ENCODE measurements around the gene PDZD2.
"Not testable (repeated sequence)": the region's sequence is repeated elsewhere in the genome, so short reads cannot be mapped to it uniquely, and the experiment has no call there.

PDZD2 gene

DNA sequence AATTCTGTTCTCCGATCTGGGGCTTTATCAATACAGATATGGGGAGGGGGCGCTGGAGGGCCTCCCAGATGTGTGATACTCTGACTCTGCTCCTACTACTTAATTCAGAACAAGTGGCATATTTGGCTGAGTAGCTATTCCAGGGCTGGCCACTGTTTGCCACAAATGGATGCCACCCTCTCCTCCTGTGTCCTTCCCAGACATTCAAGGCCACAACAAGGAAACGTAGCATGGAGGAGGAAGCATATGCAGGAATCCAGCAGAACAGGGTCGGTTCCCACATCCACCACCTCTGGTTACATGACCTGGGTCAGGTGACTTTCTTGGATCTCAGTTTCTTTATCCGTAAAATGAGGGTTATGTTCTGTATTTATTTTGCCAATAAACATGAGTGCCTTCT, 404.2 kb downstream of the PDZD2 start:
- no peak for DNase-seq (ENCODE audit: low spot score)

DNA sequence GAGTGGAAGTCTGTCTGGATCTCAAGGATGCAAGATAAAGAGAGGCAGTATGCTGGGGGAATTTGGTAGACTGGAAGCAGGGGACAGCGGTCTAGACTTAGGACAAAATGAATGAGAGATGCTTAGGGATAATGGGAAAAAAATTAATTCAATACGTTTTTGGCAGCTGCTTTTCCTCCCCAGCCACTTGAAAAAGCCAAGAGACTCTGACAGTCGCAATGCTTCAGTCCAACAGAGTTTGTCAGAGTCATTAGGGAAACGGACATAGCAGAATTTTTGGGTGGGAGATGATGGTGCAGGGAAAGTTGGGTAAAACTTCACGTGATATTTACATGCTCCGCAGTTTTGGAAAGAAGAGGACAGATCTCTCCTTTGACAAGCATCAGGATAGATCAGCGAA, 405.5 kb downstream of the PDZD2 start:
- no peak for DNase-seq (ENCODE audit: low spot score)

DNA sequence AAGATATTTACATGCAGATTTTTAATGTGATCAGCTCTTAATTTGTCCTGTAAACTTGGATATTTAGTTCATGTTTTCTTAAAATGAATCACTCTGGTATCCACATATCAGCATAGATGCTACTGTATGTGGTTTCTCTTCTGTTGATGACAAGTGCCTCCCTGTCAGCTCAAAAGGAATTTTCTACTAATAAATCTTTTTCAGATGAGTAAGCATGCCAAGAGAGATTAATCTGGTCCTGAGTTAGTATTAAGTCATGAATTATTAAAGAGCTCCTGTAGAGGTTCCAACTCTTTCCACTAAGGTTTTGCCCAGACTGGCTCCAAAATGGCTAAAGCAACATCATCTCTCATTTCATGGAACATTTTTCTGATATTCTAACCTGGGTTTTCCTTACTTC, 406.0 kb downstream of the PDZD2 start:
- no peak for DNase-seq (ENCODE audit: low spot score)

DNA sequence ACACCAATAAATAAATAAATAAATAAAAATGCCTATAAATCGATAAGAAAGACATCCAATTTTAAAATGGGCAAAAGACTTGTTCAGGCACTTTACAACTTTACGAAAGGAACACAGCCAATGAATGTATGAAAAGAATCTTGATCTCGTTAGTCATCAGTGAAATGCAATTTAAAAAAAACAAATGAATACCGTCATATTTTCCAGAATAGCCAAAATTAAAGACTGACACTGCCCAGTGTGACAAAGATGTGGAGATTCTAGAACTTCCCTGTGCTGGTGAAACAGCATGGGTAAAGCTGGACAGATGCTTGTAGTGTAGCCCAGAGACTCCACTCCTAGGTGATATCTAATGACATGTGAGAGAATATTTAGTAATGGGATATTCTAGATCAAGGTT, 408.1 kb downstream of the PDZD2 start:
- DNase-seq (ENCODE audit: low spot score): no peak

DNA sequence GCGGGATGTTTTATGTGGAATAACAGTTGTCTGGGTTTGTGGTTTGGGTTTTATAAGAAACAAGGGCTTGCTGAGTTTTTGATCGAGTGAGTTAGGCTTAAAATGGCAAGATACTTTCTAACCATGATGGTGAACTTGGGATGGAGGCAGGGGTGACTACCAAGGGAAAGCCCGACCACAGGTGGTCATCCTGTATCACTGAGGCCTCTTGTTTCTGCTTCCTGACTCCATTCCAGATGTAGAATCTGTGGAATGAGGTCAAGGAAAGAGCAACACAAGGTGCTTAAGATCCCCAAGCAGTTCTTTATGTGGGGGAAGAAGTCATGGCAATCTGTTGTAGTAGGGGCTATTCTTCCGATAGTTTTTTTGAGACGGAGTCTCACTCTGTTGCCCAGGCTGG, 412.9 kb downstream of the PDZD2 start:
- DNase-seq (ENCODE audit: low spot score): no peak

DNA sequence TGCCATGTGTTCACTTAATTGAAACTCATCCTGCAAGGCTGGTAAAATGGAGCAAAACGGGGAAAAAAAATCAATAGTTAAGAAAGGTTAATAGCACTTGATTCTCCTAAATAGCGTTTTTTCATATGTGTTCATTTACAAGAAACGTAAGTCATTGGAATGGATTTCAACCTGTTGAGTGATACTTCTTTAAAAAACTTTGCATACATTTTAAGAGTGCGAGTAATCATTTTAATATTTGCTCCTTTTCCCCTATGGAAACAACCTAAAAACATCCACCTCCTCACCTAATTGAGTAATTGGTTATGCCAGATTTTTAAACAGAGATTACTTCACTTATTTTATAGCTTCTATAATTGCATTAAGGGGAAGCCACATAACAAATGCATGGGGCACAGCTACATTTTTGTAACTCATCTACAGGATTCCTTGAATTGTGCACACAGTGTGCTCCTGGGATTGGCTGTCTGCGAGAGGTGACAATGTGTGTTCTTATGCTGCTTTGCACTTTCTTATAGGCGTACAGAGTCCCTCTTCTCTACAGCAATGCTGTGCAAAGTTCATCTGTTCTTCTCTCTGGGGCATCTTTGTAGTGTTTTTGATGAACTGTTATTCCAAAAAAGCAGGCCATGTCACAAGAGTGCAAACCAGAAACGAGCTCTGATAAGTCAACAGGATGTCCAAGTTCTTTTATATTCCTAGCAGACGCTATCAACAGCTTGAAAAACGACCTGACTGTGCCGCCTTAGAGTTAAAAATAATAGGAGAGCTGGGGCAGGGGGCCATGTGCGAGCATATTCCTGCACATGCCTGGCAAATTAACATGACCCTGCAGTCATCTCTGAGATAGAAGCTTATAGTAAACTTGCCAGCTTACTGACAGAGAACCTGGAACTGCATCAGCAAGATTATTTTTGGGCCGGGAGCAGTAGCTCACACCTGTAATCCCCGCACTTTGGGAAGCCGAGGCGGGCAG, 417.2 kb downstream of the PDZD2 start:
- no peak for DNase-seq (ENCODE audit: low spot score)

DNA sequence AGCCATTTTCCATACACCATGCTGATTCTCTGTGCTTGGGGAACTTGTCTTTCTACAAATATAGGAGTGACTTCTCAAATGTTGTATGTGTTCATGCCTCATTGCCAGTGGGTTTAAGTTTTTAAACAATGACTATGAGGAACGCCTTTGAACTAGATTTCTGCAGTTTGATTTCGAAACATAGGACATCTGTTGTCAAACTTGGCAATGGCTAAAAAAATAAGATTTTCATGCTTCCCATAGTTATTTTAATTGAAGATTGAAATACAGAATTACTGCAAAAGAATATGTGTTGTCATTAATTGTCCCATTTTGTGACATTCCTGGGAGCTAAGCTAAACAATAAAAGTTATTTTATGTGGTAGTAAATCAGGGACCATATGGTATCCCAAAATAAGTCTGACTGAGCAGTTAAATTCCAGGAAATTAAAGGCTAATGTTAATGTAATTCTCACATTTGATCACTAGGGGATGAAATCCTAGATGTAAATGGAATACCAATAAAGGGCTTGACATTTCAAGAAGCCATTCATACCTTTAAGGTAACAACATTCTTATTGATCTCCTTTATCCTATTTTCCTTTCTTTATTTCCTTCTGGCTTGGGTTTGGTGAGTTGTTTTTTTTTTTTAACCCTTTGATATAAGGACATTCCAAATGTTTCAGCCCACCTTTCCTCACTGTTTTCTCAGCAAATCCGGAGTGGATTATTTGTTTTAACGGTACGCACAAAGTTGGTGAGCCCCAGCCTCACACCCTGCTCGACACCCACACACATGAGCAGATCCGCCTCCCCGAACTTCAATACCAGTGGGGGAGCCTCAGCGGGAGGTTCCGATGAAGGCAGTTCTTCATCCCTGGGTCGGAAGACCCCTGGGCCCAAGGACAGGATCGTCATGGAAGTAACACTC, 418.5 kb downstream of the PDZD2 start:
- DNase-seq (ENCODE audit: low spot score): no peak

DNA sequence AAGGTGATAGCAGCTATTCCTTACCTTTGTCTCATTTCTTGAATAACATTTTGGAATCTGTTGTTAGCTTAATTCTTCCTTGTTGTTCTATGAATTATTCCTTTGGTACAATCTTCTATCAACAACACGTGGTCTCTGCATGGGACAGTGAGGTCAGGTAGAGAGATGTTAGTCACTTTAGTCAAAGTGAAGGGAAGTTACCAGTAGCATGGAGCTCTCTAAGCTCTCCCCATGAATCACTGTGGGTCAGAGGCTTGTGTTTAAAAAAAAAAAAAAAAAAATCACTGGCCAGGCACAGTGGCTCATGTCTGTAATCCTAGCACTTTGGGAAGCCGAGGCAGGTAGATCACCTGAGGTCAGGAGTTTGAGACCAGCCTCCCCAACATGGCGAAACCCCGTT, 419.2 kb downstream of the PDZD2 start:
- DNase-seq (ENCODE audit: low spot score): no peak

DNA sequence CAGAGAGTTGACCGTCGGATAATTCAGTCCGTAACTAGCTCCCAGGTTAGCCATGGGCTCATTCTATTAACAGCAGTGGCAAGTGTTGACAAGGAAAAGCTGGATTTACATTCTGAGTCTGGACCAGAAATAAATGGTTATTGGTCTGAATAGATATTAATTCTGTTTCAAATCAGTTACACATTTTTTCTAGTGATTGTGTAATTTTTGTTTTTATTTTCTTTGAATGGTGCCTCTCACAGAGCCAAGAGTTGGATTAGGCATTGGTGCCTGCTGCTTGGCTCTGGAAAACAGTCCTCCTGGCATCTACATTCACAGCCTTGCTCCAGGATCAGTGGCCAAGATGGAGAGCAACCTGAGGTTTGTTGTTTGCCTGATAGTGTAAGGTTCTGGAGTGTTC, 420.1 kb downstream of the PDZD2 start:
- DNase-seq (ENCODE audit: low spot score): no peak

DNA sequence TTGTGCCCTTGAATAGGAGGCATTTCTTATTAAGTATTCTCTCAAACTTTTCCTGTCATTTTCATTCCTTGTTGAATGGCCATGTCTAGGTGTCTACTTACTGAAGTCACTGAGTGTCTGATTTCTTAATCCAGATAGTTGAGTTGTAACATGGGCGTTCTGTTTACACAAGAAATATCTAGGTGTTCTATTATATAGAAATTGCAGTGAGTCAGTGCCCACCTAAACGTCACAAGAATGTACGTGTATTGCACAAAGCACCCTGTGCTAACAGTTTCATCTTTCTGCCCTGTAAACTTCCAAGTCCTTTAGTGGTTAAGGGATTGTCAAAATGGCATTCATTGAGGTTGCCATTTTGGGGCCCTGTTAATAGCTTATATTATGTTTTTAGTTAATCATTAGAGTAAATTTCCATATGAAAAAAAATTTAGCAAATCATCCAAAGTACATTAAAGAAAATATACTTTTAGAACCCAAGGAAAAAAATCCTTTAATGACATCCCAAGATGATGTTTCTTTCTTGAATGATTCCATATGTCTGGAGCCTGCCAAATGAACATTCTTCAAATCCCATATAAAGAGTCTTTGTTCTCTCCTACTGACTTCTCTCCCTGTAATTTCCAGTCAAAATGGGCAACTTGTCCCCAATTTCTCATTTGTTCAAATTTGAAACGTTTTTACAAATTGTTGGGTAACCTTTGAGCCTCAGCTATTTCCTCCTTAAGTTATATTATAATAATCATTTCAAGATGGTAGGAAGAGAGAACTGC, 421.0 kb downstream of the PDZD2 start:
- no peak for DNase-seq (ENCODE audit: low spot score)

DNA sequence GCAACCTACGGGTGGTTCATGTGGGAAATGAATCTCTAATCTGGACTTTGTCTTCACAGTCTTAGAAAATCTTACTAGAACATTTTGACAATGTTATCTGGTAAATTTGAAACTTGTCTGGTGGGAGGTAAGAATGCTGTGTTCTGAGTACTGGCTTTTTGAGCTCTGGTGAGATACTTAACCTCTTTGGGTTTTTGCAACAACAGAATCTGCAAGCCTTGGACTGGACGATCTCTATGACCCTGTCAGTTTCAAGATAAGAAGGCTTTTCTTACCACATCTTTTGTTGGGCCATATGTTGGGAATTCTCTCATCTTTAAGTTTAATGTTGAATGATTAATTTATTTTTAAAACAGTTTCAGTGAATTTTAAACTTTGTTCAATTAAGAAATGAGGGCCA, 422.3 kb downstream of the PDZD2 start:
- no peak for DNase-seq (ENCODE audit: low spot score)

DNA sequence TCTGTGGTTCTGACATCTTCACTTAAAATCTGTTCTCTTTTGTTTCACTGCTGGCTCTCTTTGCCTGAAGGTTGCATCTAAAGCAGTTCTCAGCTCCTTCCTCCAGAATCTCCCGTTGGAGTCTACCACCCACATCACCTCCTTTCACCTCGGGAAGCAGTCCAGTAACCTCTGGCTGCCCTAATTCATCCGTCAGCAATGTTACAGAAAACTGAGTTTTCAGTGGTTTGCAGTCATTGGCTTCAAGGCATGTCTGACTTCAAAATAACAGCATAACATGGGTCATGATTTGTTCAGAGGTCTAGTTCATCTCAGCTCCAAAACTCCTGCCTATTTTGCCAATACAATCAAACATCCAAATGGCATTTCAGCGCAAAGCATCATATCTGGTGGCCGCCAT, 427.5 kb downstream of the PDZD2 start:
- no peak for DNase-seq (ENCODE audit: low spot score)

DNA sequence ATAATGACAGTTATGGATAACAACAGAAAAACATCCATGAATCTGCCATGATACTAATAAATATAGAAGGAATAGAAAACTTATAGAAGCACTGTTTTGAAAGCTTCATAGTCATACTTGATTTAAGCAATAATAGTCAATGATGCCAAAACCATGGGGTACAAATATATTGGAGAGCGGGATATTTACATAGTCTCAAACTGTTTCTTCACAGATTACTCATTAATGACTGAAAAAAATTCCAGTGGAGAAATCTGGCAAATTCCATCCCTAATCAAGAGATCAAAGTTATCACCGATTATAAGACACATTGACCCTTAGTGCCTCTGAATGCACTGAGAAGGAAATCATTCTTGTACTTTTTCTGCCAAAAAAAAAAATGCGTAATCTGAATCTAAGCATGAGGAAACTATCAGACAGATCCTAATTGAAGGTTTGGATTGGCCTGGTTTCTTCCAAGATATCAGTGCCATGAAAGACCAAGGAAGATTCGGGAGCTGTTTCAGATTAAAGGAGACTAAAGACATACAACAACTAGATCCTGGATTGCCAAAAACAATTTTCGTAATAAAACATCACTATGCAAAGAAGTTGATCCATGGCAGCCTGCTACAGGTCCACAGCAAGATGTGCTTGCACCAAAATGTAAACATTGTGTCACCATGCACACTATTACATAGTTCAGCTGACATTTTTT, 429.0 kb downstream of the PDZD2 start:
- no peak for DNase-seq (ENCODE audit: low spot score)

DNA sequence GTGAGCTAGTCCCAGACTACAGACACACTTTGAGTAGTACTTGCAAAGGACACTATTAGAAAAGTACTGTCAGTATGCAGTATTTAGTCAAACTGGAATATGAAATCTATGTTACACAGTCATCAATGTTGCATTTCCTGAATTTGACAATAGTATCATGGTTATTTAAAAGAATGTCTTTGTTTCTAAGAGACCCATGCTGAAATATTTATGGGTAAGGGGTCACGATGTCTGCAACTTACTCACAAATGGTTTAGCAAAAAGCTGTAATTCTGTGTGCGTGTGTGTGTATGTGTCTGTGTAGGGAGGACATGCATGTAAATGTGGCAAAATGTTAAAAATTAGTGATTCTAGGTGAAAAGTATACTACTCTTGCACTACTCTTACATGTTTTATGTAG, 429.6 kb downstream of the PDZD2 start:
- no peak for DNase-seq (ENCODE audit: low spot score)

DNA sequence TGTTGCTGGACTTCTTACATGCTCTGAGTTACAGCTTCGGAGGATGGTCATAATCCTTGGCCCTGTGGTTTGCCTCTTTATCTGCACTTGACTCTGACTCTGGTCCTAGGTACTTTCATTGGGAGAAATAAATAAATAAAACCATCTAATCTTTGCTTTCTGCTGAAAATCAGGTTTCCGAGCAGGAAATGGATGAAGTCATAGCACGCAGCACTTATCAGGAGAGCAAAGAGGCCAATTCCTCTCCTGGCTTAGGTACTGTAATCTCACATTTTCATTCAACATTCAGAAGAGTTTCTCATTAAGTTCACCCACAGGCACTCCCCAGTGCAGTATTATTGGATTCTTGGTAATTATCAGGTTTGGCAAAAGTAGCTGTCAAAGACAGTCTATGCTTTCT, 430.5 kb downstream of the PDZD2 start:
- no peak for DNase-seq (ENCODE audit: low spot score)

DNA sequence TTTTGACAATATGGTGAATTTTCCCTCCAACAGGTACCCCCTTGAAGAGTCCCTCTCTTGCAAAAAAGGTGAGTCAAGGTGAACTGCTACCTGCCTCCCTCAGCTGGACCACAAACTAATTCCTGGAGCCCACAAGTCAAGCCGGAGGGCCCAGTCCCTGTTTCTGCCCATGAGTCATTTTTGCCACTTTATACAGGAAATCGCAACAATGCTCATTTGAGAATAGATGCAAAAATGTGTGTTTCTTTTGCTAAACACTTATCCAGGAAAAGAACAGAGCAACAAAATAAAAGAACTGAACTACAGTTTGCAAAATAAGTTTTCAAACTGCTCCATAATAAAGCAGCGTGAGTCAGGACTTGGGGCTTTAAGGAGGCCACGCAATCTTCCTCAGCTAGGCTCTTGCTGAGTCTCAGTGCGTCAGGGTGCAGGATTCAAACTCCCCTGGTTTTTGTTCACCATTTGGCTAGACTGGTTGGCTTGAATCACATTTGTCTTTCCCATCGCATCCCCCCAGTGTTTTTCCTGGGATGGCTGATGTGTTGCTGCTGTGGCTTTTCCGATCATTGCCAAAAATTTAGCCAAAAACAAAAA, 432.5 kb downstream of the PDZD2 start:
- DNase-seq (ENCODE audit: low spot score): no peak

DNA sequence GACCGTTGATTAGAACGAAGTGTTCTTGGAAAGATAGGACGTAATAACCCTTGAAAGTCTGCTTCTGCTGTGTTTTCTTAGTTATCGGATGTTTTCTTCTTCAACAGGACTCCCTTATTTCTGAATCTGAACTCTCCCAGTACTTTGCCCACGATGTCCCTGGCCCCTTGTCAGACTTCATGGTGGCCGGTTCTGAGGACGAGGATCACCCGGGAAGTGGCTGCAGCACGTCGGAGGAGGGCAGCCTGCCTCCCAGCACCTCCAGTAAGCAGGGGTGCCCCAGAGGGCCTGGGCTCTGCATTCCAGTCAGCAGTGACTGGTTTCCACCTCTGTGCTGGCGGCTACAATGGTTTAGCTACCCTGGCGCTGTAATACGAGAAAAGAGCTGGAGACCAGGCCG, 433.1 kb downstream of the PDZD2 start:
- DNase-seq (ENCODE audit: low spot score): no peak

DNA sequence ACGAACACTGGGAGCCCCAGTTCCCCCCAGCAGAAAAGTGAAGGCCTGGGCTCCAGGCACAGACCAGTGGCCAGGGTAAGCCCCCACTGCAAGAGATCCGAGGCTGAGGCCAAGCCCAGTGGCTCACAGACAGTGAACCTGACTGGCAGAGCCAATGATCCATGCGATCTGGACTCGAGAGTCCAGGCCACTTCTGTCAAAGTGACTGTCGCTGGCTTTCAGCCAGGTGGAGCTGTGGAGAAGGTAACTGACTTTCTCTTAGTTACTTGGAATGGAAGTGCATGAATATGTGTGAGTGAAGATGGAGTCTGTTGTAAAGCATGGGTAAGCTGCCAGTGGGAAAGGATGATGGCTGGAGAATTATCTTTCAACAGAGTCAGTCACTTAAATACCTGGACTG, 435.5 kb downstream of the PDZD2 start:
- DNase-seq (ENCODE audit: low spot score): no peak

DNA sequence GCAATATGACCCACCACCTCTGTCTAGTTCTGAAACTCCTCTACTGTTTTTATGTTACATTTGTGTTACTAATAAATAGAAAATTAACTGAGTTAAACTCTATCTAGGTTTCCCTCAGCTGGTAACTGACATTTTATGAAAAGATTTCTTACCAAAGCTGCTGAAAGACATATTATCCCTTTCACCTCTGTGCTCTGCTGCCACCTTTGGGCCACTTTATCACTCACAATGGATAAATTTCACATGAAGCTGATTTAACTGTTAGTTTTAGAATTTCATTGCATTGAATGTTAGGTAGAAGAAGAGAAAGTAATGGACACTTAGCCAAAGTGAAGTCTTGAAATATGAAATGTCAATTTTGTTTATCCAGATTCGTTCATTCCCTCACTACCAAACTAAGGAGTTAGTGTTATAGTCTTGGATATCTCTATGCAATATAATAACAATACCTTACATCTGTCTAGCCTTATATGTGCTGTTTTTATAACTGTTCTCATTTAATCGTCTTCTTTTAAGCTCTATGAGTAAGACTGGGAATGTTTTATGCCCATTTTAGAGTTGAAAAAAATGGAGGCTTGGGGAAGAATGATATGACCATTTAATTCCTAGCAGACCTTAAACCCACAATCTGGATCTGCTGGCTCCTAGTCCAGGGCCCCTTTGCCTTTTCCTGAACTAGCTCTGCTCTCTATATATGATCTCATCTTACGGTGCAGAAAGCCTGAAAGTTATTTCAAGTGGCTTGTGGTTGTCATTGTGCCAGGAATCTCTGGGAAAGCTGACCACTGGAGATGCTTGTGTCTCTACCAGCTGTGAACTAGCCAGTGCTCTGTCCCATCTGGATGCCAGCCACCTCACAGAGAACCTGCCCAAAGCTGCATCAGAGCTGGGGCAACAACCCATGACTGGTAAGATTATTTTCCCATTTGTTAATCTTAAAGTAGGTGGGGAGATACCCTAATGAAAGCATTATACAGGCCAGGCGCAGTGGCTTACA, 438.1 kb downstream of the PDZD2 start:
- no peak for DNase-seq (ENCODE audit: low spot score)

DNA sequence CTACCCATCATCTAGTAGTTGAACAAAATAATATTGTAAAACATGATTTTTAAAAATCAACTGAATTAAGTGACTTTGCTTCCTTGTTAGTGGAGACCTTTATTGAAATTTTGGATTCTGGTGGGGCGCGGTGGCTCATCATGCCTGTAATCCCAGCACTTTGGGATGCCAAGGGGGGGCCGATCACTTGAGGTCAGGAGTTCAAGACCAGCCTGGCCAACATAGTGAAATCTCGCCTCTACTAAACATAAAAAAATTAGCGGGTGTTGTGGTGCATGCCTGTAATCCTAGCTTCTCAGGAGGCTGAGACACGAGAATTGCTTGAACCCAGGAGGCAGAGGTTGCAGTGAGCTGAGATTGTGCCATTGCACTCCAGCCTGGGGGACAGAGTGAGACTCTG, 439.9 kb downstream of the PDZD2 start:
- DNase-seq (ENCODE audit: low spot score): not testable (repeated sequence)

Measured in hematopoietic multipotent progenitor cell treated with erythropoietin and hydrocortisone succinate and interleukin-3 and kit ligand, for 17 days (in vitro differentiated cells).